ENCODE results near the gene EPS8L2.
A peak's percentile ranks its signal among the peaks of the same experiment; 100 is the strongest.
"Not testable (repeated sequence)": the region's sequence is repeated elsewhere in the genome, so short reads cannot be mapped to it uniquely, and the experiment has no call there.

Gene EPS8L2

GRCh38 chr11:680476-680875 is 25.6 kb upstream of the EPS8L2 start:
- no peak for DNase-seq
- no peak overlapping the region for H3K27ac Mint-ChIP-seq
- no peaks in the 10 kb centered on the region for H3K27me3 Mint-ChIP-seq

GRCh38 chr11:680970-681369 is 25.1 kb upstream of the EPS8L2 start:
- H3K4me3 Mint-ChIP-seq, result no peak overlapping the region
- ATAC-seq (peak; percentile 74), DNase-seq (no peak)
- H3K27ac Mint-ChIP-seq, result peak overlapping the region in 1 of 2 donors; percentile 90
- no peaks in the 10 kb centered on the region for H3K9me3 Mint-ChIP-seq
- H3K27me3 Mint-ChIP-seq, result no peaks in the 10 kb centered on the region
- H3K4me1 Mint-ChIP-seq, result peaks cover 23% of the 10 kb centered on the region

More at GRCh38 chr11:680476-680875, 25.6 kb upstream of the EPS8L2 start:
- Mint-ChIP-seq H3K9me3 (no peaks in the 10 kb centered on the region), H3K4me3 (no peak overlapping the region), H3K4me1 (peaks cover 23% of the 10 kb centered on the region)
- no peak for ATAC-seq

- no peak for DNase-seq
- no peak overlapping the region for H3K27ac Mint-ChIP-seq
- H3K9me3 Mint-ChIP-seq, result no peaks in the 10 kb centered on the region
- H3K4me1 Mint-ChIP-seq, result peaks cover 35% of the 10 kb centered on the region
- no peak for ATAC-seq
- no peaks in the 10 kb centered on the region for H3K27me3 Mint-ChIP-seq
- no peak overlapping the region for H3K4me3 Mint-ChIP-seq
Measured at GRCh38 chr11:686451-687243, 19.4 kb upstream of the EPS8L2 start.

GRCh38 chr11:687751-688150 is 18.3 kb upstream of the EPS8L2 start:
- peaks cover 38% of the 10 kb centered on the region for H3K4me1 Mint-ChIP-seq
- H3K27ac Mint-ChIP-seq, result no peak overlapping the region
- no peaks in the 10 kb centered on the region for H3K27me3 Mint-ChIP-seq
- no peak overlapping the region for H3K4me3 Mint-ChIP-seq
- H3K9me3 Mint-ChIP-seq, result no peaks in the 10 kb centered on the region
- DNase-seq, result no peak
- no peak for ATAC-seq

GRCh38 chr11:688681-689080 is 17.4 kb upstream of the EPS8L2 start:
- Mint-ChIP-seq H3K27me3 (no peaks in the 10 kb centered on the region), H3K4me1 (peaks cover 47% of the 10 kb centered on the region), H3K4me3 (no peak overlapping the region), H3K9me3 (no peaks in the 10 kb centered on the region), H3K27ac (no peak overlapping the region)
- no peak for DNase-seq
- ATAC-seq, result no peak

GRCh38 chr11:689625-690024 is 16.4 kb upstream of the EPS8L2 start:
- Mint-ChIP-seq H3K4me1 (peaks cover 53% of the 10 kb centered on the region), H3K27ac (no peak overlapping the region), H3K27me3 (no peaks in the 10 kb centered on the region), H3K9me3 (no peaks in the 10 kb centered on the region), H3K4me3 (no peak overlapping the region)
- DNase-seq (no peak), ATAC-seq (no peak)

GRCh38 chr11:690244-690643 is 15.8 kb upstream of the EPS8L2 start:
- H3K27ac Mint-ChIP-seq, DNase-seq, H3K27me3 Mint-ChIP-seq, H3K9me3 Mint-ChIP-seq, ATAC-seq, H3K4me3 Mint-ChIP-seq: not testable (repeated sequence)
- peaks cover 53% of the 10 kb centered on the region for H3K4me1 Mint-ChIP-seq

- no peaks in the 10 kb centered on the region for H3K9me3 Mint-ChIP-seq
- no peaks in the 10 kb centered on the region for H3K27me3 Mint-ChIP-seq
- H3K27ac Mint-ChIP-seq, result no peak overlapping the region
- ATAC-seq (no peak), DNase-seq (no peak)
- H3K4me3 Mint-ChIP-seq, result peak overlapping the region in 1 of 2 donors; percentile 88
- peaks cover 53% of the 10 kb centered on the region for H3K4me1 Mint-ChIP-seq
Measured at GRCh38 chr11:690738-691633, 15.0 kb upstream of the EPS8L2 start.

- no peak for DNase-seq
- Mint-ChIP-seq H3K27me3 (no peaks in the 10 kb centered on the region), H3K4me3 (peak overlapping the region; percentile 51 to 88), H3K27ac (peak overlapping the region in 1 of 2 donors; percentile 81), H3K4me1 (peaks cover 60% of the 10 kb centered on the region), H3K9me3 (no peaks in the 10 kb centered on the region)
- ATAC-seq, result no peak
Measured at GRCh38 chr11:691710-692590, 14.1 kb upstream of the EPS8L2 start.

- Mint-ChIP-seq H3K27me3 (no peaks in the 10 kb centered on the region), H3K9me3 (no peaks in the 10 kb centered on the region), H3K27ac (peak overlapping the region in 1 of 2 donors; percentile 29), H3K4me1 (peaks cover 64% of the 10 kb centered on the region), H3K4me3 (peak overlapping the region; percentile 88 to 97)
- DNase-seq, result peak in 1 of 2 donors; percentile 67
- no peak for ATAC-seq
Measured at GRCh38 chr11:692824-693414, 13.1 kb upstream of the EPS8L2 start.

GRCh38 chr11:693415-693831 is 12.6 kb upstream of the EPS8L2 start:
- Mint-ChIP-seq H3K4me1 (peaks cover 69% of the 10 kb centered on the region), H3K27ac (peak overlapping the region; percentile 96 to 98), H3K27me3 (no peaks in the 10 kb centered on the region), H3K9me3 (no peaks in the 10 kb centered on the region), H3K4me3 (peak overlapping the region; percentile 88 to 97)
- ATAC-seq (no peak), DNase-seq (no peak)

GRCh38 chr11:693887-694562 is 12.0 kb upstream of the EPS8L2 start:
- H3K4me1 Mint-ChIP-seq, result peaks cover 75% of the 10 kb centered on the region
- peak overlapping the region; percentile 96 to 98 for H3K27ac Mint-ChIP-seq
- no peaks in the 10 kb centered on the region for H3K27me3 Mint-ChIP-seq
- peak overlapping the region; percentile 88 to 97 for H3K4me3 Mint-ChIP-seq
- ATAC-seq (no peak), DNase-seq (no peak)
- no peaks in the 10 kb centered on the region for H3K9me3 Mint-ChIP-seq

GRCh38 chr11:694563-695287 is 11.3 kb upstream of the EPS8L2 start, which contains the start of gene DEAF1:
DEAF1 (minus strand) TSS chr11:695222; CDS start chr11:695047, 175 bp downstream.
- peak; percentile 100 for DNase-seq

GRCh38 chr11:695288-695537 is 10.8 kb upstream of the EPS8L2 start:
- no peak for ATAC-seq
- H3K4me1 Mint-ChIP-seq, result peaks cover 70% of the 10 kb centered on the region
- no peak for DNase-seq

More at GRCh38 chr11:694563-695287, 11.3 kb upstream of the EPS8L2 start, which contains the start of gene DEAF1:
- H3K27me3 Mint-ChIP-seq, result no peaks in the 10 kb centered on the region
- H3K4me1 Mint-ChIP-seq, result peaks cover 74% of the 10 kb centered on the region
- peak within 1 kb of the TSS; percentile 97 to 99 for H3K27ac Mint-ChIP-seq
- ATAC-seq, result peak; percentile 83
- H3K9me3 Mint-ChIP-seq, result no peaks in the 10 kb centered on the region
- peak within 1 kb of the TSS; percentile 88 to 97 for H3K4me3 Mint-ChIP-seq

More at GRCh38 chr11:695288-695537, 10.8 kb upstream of the EPS8L2 start:
- Mint-ChIP-seq H3K9me3 (no peaks in the 10 kb centered on the region), H3K4me3 (peak overlapping the region; percentile 84 to 97), H3K27me3 (no peaks in the 10 kb centered on the region), H3K27ac (peak overlapping the region; percentile 97 to 99)

All from stimulated activated naive CD8-positive, alpha-beta T cell treated with anti-CD3 and anti-CD28 coated beads, Interleukin-15, amount 100 ng/mL, for 72 hours (primary cell).